ENCODE measurements around the gene WRNIP1. TPM values are rescaled to one million over a fixed set of nuclear protein-coding genes. Genes with fewer than 3 reads are reported as not detected.
"Not testable (repeated sequence)": the region's sequence is repeated elsewhere in the genome, so short reads cannot be mapped to it uniquely, and the experiment has no call there.

WRNIP1 gene
- total RNA-seq, 4 donors from 2014 or later, result 56.9 to 66.7 (median 63.4) TPM

- no peaks in the 10 kb centered on the region for H3K9me3 ChIP-seq
- H3K27ac ChIP-seq, result no peak overlapping the region
- H3K4me1 ChIP-seq, result peaks cover 16% of the 10 kb centered on the region
- no peaks in the 10 kb centered on the region for H3K27me3 ChIP-seq
- no peak for DNase-seq (ENCODE audit: low spot score in 2 of 2)
- H3K36me3 ChIP-seq, result no peaks in the 10 kb centered on the region
- H3K4me3 ChIP-seq, result no peak overlapping the region
- no peak for TF ChIP-seq POLR2A (IDR thresholded peaks at IDR 0.05)
- TF ChIP-seq EP300 (IDR thresholded peaks at IDR 0.05), result no peak
- TF ChIP-seq CTCF (IDR thresholded peaks at IDR 0.05), result no peak
- TF ChIP-seq POLR2AphosphoS5 (IDR thresholded peaks at IDR 0.05), result no peak
- WGBS, result 51% methylated on average over 3 of the region's 3 CpGs
These were observed 32.4 kb downstream of the WRNIP1 start for GRCh38 chr6:2797564-2798031.

DNA sequence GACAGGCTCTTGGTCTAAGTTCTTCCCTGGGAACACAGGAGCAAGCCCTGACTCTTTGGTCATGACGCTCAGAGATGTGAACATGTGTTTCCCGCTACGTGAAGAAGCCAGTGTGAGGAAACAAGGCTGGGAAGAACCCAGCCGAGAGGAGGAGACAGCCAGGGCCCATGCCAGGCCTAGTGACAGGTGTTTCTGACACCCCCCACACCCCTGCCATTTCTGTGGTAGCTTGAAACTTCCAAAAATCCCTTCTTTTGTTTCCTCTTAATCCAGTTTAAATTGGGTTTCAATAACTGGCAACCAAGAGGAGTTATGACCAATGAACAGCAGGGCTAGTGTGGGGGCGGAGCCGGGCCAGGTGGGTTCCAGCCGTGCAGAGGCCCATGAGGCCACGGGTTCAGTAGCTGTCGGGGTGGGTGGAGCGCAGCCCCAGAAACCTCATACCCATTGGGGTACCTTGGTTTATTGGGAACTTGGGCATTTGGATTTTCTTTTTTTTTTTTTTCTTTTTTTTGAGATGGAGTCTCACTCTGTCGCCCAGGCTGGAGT lies 33.5 kb downstream of the WRNIP1 start:
- no peaks in the 10 kb centered on the region for H3K9me3 ChIP-seq
- H3K4me1 ChIP-seq, result peaks cover 5% of the 10 kb centered on the region
- no peaks in the 10 kb centered on the region for H3K27me3 ChIP-seq
- WGBS, result 87% methylated on average over 10 of the region's 11 CpGs
- no peak for DNase-seq (ENCODE audit: low spot score in 2 of 2)
- H3K4me3 ChIP-seq, result no peak overlapping the region
- no peak overlapping the region for H3K27ac ChIP-seq
- no peak for TF ChIP-seq POLR2A (IDR thresholded peaks at IDR 0.05)
- no peak for TF ChIP-seq EP300 (IDR thresholded peaks at IDR 0.05)
- no peak for TF ChIP-seq CTCF (IDR thresholded peaks at IDR 0.05)
- no peak for TF ChIP-seq POLR2AphosphoS5 (IDR thresholded peaks at IDR 0.05)
- H3K36me3 ChIP-seq, result no peaks in the 10 kb centered on the region

GRCh38 chr6:2799936-2800527 lies 34.8 kb downstream of the WRNIP1 start:
- DNase-seq (ENCODE audit: low spot score in 2 of 2), result no peak
- no peaks in the 10 kb centered on the region for H3K9me3 ChIP-seq
- TF ChIP-seq EP300 (IDR thresholded peaks at IDR 0.05), result no peak
- no peak for TF ChIP-seq POLR2A (IDR thresholded peaks at IDR 0.05)
- TF ChIP-seq CTCF (IDR thresholded peaks at IDR 0.05), result no peak
- peaks cover 2% of the 10 kb centered on the region for H3K4me1 ChIP-seq
- H3K36me3 ChIP-seq, result no peaks in the 10 kb centered on the region
- 81% methylated on average over 11 of the region's 11 CpGs for WGBS
- no peak overlapping the region for H3K4me3 ChIP-seq
- no peak overlapping the region for H3K27ac ChIP-seq
- H3K27me3 ChIP-seq, result no peaks in the 10 kb centered on the region

DNA sequence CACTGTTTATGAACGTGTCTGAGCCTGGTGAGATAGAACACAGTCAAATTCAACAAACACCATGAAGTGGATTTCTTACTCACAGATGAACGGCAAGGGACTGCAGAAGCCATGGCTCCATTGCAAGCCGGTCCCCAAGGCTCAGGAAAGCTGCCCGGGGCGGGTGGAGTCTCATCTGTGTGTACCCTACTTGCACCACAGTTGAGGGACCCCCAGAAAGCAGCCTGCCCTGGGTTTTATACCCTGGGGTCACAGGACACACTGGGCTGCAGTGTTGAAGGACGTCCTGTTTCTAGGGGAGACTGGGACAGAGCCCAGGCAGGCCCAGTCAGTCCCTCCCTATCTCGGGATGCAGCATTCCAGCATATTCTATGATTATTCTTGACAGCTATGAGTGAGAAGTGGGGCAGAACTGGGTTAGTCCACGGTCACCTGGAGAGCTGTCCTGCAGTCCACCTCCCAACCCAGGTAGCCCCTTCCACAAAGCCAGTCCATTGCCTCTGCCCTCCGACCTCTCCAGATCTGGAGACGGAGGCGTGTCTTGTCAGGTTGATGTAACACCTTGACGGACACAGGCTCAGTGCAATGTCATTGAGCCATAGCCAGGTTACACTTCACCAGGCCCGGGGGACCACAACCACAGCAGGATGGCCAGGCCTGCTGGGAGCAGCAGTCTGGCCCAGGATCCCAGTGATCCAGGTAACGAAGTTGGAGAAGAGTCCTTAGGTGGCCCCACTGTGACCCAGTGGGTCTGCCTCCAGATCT lies 35.5 kb downstream of the WRNIP1 start:
- no peak for DNase-seq (ENCODE audit: low spot score in 2 of 2)
- WGBS, result 92% methylated on average over 13 of the region's 14 CpGs
- Histone ChIP-seq H3K4me1 (peaks cover 2% of the 10 kb centered on the region), H3K27me3 (no peaks in the 10 kb centered on the region), H3K36me3 (no peaks in the 10 kb centered on the region), H3K9me3 (no peaks in the 10 kb centered on the region), H3K4me3 (no peak overlapping the region), H3K27ac (no peak overlapping the region)
- TF ChIP-seq CTCF (IDR thresholded peaks at IDR 0.05) (no peak), POLR2A (IDR thresholded peaks at IDR 0.05) (no peak), POLR2AphosphoS5 (IDR thresholded peaks at IDR 0.05) (no peak), EP300 (IDR thresholded peaks at IDR 0.05) (no peak)

GRCh38 chr6:2801687-2802086 lies 36.5 kb downstream of the WRNIP1 start:
- H3K27me3 ChIP-seq; H3K9me3 ChIP-seq; H3K36me3 ChIP-seq; H3K4me3 ChIP-seq; H3K27ac ChIP-seq; DNase-seq (ENCODE audit: low spot score in 2 of 2); H3K4me1 ChIP-seq: not testable (repeated sequence)
- 95% methylated on average over 2 of the region's 4 CpGs for WGBS
